KOPT-K1 (cell line): ENCODE measurements around the gene PODN.

Experiments
- H3K27ac ChIP-seq: fragments of 200-600 bp; sonication (generic); 2 replicates; pipeline ENCODE4 v1.5.1; 2016; ENCODE audit warnings: antibody characterized with exemption, mild to moderate bottlenecking, low read depth, low read length; ENCODE audit not compliant: poor library complexity, severe bottlenecking
- H3K36me3 ChIP-seq: fragments of 200-600 bp; sonication (generic); 2 replicates; pipeline ENCODE4 v1.5.1; 2017; ENCODE audit warnings: antibody characterized with exemption, mild to moderate bottlenecking, low read length, moderate library complexity; ENCODE audit not compliant: insufficient read depth
- H3K9me3 ChIP-seq: fragments of 200-600 bp; sonication (generic); 2 replicates; pipeline ENCODE4 v1.5.1; 2017; ENCODE audit warnings: antibody characterized with exemption, low read length, mild to moderate bottlenecking; ENCODE audit not compliant: insufficient read depth, poor library complexity, severe bottlenecking

PODN gene

DNA sequence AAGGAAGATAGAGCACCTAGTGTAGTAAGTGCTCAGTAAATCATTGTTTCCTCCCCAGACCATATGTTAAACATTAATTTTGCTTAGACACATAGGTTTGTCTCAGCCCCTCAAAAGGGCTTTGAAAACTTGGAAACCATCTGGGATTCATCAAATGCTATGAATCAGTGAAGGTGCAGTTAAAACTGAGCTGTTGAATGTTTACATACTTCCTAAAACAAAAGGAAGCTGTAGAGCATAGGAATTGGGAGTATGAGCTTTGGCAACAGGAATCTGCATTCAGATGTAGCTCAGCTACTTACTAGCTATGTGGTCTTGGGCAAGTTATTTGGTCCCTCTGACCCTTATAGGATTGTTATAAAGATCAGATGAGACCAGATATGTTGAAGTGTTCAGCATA, 18.7 kb upstream of the PODN start:
- H3K9me3 ChIP-seq, result no peaks in the 10 kb centered on the region
- peaks cover 53% of the 10 kb centered on the region for H3K36me3 ChIP-seq
- no peak overlapping the region for H3K27ac ChIP-seq

DNA sequence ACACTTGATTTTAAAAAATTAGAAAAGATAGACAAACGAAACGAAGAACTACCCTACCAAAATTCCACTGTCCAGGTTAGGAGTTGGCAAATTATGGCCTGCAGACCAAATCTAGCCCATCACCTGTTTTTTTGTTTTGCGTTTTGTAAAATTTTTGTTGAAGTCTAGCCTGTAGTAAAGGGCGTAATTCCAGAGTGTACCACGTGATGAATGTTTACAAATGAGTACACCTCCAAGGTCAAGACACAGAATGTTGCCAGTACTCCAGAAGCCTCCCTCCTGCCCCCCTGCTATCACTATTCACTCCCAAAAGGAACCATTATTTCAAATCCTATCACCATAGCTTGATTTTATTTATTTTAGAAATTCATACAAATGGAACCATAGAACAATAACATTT, 17.1 kb upstream of the PODN start:
- peaks cover 53% of the 10 kb centered on the region for H3K36me3 ChIP-seq

DNA sequence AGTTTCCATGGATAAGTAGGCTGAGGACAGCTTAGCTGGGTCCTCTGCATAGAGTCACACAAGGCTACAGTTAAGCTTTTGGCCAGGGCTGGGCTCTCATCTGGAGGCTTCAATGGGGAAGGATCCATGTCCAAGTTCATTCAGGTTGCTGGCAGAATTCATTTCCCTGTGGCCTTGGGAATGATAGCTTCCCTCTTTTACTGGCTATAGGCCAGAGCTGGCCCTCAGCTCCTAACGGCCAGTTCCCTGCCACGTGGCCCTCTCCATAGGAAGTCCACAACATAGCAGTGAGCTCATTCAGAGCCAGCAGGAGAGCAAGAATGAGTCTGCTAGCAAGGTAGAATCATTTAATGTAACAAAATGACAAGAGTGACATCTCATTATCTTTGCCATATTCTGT, 15.1 kb upstream of the PODN start:
- Histone ChIP-seq H3K9me3 (no peaks in the 10 kb centered on the region), H3K36me3 (peaks cover 49% of the 10 kb centered on the region), H3K27ac (peak overlapping the region; percentile 10)

More for the DNA sequence above, 17.1 kb upstream of the PODN start:
- Histone ChIP-seq H3K27ac (no peak overlapping the region), H3K9me3 (no peaks in the 10 kb centered on the region)

DNA sequence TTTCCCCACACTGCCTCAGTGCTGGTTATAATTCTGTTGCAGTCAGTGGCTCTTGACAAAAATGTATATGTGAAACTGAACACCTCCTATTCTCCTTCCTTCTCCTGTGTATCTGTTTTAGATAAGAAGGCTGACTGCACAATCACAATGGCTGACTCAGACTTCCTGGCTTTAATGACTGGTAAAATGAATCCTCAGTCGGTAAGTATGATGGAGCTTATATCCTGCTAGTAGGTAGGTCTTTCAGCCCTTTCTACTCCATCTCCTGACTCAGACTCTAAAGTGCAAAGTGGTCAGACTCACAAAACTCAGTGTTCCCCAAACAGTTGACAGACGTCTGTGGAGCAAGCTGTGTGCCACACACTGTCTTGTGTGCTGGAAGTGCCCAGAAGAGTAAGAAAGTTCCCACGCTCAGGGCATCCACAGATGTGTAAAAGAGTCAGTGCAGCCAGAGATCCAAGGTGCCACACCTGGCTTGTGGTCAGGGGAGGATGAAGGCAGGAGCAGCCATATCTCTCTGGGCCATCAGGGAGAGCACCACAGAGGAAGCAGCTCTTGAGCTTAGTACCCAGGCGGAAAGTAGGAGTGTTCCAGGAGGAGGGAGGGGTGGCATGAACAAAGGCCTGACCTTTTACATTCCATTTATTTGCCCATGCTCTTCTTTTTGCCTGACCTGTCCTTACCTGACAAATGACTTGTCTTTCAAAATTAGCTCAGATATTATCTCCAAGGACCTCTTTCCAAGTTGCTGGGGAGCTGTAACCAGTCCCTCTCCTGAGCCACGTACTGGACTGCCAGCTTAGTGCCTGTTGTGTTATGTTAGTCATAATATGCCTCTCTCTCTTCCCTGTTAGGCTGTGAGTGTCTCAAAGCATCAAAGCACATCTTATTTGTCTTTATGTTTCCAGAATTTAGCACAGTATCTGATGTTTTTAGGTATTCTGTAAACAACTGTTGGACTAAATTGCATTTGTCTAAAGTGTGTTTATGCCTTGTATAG, 14.0 kb upstream of the PODN start:
- Histone ChIP-seq H3K27ac (peak overlapping the region; percentile 39), H3K9me3 (no peaks in the 10 kb centered on the region), H3K36me3 (peaks cover 42% of the 10 kb centered on the region)

DNA sequence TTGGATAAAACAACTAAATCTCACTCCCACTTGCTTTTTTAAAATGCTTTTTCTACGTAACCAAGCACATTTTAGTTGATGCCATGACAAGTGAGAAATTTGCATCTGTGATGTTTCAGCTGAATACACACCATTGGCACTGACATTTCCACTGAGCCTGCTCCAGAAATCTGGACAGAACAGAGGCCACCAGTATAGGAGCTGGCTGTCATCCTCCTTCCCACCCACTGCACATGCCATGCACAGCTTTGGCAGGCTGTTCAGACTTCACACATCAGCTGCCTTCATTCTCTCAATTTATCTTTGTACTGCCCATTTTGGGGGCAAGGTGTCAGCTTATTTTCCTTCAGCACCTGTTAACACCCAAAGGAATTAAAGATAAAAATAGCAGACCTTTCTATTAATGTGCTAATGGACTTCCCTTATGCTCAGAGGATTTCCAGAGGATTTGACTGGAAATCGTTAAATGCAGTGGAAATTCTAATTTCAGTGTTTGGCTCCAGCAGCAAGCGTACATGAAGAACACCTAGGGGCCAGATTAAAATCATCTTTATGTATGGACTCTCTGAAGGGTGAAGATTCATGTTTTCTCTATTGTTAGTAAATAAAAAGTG, 12.9 kb upstream of the PODN start:
- Histone ChIP-seq H3K27ac (no peak overlapping the region), H3K9me3 (no peaks in the 10 kb centered on the region), H3K36me3 (peaks cover 48% of the 10 kb centered on the region)

DNA sequence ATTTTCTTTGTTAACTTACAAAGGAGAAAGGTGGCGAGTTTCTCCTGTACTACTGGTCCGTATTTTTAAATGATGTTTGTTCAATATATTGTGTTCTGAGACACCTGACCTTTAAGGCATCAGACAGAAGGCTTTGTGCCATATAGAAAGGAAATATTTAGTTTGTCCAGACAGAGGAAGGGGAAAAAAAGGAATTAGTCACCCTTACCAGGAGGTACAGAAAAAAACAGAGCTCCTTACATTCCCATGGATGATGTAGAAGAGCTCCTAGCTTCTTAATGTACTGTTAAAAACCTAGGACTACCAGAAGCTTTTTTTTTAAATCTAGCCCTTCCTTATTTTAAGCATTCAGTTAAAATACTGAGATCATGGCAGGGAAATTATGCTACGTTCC, 12.4 kb upstream of the PODN start:
- peaks cover 43% of the 10 kb centered on the region for H3K36me3 ChIP-seq
- H3K9me3 ChIP-seq, result no peaks in the 10 kb centered on the region
- H3K27ac ChIP-seq, result no peak overlapping the region

DNA sequence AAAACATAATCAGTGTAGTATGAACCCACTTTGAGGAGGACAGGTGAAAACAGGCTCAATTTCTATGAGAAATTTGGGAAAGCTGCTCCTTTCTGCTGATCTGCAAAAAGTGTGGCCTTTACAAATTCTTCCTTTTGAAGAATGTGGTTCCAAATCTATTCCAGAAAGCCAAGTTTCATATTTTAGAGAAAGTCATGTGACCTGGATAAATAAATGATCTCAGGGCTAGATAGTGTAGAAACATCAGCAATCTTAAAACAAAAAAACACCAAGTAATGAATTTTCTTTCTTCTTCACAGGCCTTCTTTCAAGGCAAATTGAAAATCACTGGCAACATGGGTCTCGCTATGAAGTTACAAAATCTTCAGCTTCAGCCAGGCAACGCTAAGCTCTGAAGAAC, 11.7 kb upstream of the PODN start:
- Histone ChIP-seq H3K36me3 (peaks cover 42% of the 10 kb centered on the region), H3K27ac (no peak overlapping the region), H3K9me3 (no peaks in the 10 kb centered on the region)

DNA sequence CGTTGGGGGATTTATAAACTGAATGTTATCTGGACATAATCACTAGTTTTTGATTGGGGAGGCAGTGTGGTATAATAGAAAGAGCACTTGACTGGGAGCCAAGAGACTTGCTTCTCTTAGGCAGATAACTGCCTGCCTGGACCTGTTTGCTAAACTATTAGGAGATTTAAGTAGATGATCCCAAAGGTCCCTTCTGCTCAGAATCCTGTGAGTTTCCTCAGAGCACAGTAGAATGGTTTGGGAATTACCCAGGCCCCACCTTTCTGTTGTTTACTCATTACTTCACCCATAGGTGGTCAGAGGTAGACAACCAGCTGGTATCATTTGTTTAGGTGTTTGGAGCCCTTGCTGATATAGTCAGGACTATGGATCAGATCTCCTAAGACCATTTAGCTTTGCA, 10.3 kb upstream of the PODN start:
- Histone ChIP-seq H3K27ac (no peak overlapping the region), H3K9me3 (no peaks in the 10 kb centered on the region), H3K36me3 (peaks cover 42% of the 10 kb centered on the region)

DNA sequence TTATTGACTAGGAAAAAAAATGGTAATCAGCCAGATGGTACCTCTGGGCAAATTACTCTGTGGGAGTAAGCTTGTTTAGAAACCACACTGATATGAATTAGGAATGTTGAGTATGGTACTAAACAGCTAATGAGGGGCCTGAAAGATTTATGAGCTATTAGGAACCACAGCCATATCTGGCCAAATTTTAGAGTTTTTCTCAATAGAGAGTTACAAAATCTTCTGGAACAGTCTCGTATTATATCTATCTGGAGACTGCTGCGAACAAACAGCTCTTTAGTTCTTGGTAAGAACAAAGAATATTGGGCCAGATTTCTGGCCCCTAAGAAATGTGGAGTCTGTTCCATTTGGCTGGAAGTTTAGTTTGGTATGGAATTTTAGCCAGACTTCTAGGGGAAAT, 4.9 kb upstream of the PODN start:
- peaks cover 6% of the 10 kb centered on the region for H3K36me3 ChIP-seq
- no peak overlapping the region for H3K27ac ChIP-seq
- H3K9me3 ChIP-seq, result no peaks in the 10 kb centered on the region

DNA sequence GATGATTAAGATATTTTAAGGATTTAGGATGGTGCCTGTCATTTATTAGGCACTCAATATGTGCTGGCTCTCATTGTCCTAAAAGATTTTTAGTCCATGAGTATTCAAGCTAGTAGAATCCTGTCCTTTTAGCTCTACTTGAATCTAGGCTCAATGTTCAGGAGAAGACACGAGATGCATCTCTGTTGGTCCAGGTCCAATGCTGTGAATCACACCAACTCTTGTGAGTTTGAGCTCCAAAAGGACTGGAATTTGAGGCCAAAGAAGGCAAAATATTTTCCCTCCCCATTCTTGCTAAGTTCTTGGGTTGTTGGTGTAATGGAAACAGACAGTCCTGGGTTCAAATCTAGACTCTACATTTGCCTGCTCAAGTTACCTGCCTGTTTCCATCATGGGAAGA, 1.4 kb upstream of the PODN start:
- H3K9me3 ChIP-seq, result no peaks in the 10 kb centered on the region
- no peak overlapping the region for H3K27ac ChIP-seq
- H3K36me3 ChIP-seq, result no peaks in the 10 kb centered on the region

DNA sequence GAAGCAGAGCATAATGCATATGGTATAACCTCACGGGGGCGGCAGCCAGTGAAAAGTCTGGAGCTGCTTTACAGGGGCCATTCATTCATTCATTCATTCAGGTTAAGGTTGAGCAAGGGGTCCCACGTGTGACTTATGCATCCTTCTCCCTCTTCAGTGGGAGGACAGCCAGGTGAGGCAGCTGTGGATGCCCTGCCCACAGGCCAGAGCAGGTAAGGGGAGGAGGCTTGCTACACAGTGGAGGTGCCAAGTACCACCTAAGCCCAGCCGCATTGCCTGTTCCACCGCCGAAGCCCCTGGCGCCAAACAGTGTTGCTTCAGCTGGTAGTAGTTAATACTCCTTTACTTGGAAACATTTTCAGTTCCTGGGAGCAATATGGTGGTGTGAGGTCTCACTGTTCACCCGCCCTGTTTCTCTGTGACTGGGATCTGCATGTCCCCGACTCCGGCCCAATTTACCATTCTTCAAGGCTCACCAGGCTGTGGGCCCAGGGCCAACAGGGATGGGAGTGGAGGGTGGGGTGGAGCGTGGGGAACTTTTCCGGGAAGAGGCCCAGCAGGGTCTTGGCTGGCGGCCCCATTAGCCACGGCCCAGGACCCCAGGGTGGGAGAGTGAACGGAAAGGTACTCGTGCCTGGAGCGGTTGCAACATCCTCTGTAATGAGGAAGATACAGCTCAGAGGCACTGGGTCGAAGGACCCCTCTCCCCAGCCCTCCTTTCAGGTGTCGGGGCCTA, 722 bp upstream of the PODN start:
- no peaks in the 10 kb centered on the region for H3K9me3 ChIP-seq
- no peaks in the 10 kb centered on the region for H3K36me3 ChIP-seq
- no peak overlapping the region for H3K27ac ChIP-seq

DNA sequence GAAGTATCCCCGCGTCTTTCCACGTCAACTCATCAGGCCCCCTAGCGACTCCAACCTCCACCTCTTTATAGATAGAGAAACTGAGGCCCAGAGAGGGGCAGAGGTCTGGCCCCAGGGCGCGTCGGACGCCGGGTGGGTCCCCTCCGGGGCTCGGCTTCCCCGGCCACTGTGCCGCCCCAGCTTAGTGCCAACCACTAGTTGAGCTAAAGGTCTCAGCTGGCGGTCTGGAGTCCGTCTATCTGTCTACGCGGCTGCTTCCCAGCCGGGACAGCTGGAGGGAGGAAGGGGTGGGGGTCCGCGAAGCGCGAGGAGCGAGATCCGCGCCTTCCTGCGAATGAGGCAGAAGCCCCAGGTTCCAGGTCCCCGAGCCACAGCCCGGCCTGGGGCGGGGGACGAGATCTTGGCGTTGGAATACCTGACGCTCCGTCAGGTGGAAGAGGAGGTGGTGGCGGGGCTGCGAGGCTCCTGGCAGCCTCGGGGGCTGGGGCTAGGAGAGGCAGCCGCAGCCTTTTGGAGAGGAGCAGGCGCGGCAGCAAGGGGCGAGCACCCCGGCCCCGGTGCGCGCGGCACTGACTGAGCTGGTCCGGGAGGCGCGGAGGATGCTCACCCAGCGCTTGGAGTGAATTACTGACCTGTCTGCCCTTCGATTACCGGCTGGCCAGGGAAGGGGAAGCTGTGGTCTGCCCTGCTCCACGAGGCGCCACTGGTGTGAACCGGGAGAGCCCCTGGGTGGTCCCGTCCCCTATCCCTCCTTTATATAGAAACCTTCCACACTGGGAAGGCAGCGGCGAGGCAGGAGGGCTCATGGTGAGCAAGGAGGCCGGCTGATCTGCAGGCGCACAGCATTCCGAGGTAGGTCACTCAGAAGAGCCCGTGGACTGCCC, 937 bp downstream of the PODN start:
- Histone ChIP-seq H3K9me3 (no peaks in the 10 kb centered on the region), H3K27ac (no peak overlapping the region), H3K36me3 (no peaks in the 10 kb centered on the region)

DNA sequence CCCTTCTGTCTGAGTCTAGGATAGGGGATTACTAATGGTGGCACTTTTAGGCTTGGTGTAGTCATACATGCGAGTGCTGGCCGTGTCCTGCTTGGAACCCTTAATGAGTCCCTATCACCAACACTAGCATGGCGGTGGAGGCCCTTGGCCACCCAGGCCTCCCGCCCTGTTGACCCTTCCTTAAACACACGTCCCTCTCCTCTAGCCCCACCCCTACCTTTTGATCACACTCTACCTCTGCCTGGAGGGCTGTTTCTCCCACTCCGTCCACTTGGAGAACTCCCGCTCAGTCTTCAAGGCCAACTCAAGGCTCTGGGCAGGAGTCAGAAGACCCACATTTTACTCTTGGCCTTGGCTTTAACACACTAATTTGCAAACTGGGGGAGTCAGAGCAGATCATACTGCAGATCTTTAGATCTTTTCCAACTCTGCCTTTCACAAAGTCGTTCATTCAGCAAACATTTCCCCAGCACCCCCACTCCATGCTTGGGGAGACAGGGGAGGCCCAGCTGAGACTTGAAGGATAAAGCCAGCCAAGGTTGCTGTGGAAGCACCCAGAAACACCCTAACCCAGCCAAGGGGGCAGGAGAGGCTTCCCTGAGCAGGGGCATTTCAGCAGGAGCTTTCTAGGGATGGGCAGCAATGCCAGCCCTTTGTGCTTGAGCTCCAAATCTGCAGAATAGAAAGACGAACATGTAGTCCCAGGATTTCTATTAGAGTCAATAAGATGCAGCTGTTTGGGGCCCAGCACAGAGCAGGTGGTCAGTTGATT, 1.9 kb downstream of the PODN start:
- H3K36me3 ChIP-seq, result no peaks in the 10 kb centered on the region
- H3K27ac ChIP-seq, result no peak overlapping the region
- H3K9me3 ChIP-seq, result no peaks in the 10 kb centered on the region

DNA sequence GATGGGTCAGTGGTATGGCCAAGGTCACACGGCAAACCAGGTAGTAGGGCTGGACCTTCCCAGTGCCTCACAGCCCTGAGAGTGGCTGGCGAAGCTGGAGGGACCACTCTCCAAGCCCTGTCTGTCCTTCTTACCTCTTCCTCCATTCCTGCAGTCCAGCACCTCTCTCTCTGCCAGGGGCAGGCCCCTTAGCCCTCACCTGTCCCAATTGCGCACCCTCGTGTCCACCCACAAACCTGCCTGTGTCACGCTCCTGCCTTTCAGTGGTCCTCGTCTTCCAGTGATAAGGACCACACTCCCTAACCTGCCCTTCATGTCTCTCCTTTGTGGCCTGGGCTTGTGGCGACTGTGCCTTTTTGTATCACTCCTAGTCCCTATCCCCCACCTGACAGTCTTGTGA, 3.4 kb downstream of the PODN start:
- H3K9me3 ChIP-seq, result no peaks in the 10 kb centered on the region
- H3K36me3 ChIP-seq, result no peaks in the 10 kb centered on the region
- no peak overlapping the region for H3K27ac ChIP-seq
